HepG2 (cell line): ENCODE results near the gene DDR2. TPM values are rescaled to one million over a fixed set of nuclear protein-coding genes. Genes with fewer than 3 reads are reported as not detected.

Source experiments
- EHMT2 ChIP-seq: fragments of 200-600 bp; sonication (generic); IDR thresholded peaks from 2 replicates; pipeline ENCODE4 v1.7.0; 2017; ENCODE audit warnings: antibody characterized with exemption, low read depth, low read length, borderline replicate concordance
- ELF3 ChIP-seq: IDR thresholded peaks from 2 replicates; pipeline ENCODE4 v1.6.1; 2016; ENCODE audit warnings: missing genetic modification reagents, missing compliant biosample characterization
- HDAC1 ChIP-seq: sonication (generic); formaldehyde crosslinking; IDR thresholded peaks from 2 replicates; pipeline ENCODE4 v1.5.1; 2020; ENCODE audit warnings: mild to moderate bottlenecking, missing genetic modification reagents
- HOXA3 ChIP-seq: sonication (generic); formaldehyde crosslinking; IDR thresholded peaks from 2 replicates; pipeline ENCODE4 v1.5.0; 2020; ENCODE audit warnings: missing genetic modification reagents
- HOXD1 ChIP-seq: sonication (generic); formaldehyde crosslinking; IDR thresholded peaks from 2 replicates; pipeline ENCODE4 v1.5.0; 2020; ENCODE audit warnings: missing genetic modification reagents
- KMT2B ChIP-seq: IDR thresholded peaks from 2 replicates; pipeline ENCODE4 v1.6.1; 2016; ENCODE audit warnings: missing genetic modification reagents, missing compliant biosample characterization
- MAZ ChIP-seq, 2 experiments: sonication (generic) in 1 of 2; formaldehyde crosslinking in 1 of 2; IDR thresholded peaks; 2 replicates each; pipeline versions ENCODE4 v1.5.0 to v1.6.1; 2012 to 2020; ENCODE audit warnings: low read depth in 2 of 2, mild to moderate bottlenecking in 2 of 2, borderline replicate concordance in 1 of 2, improper control_type of control experiment in 1 of 2, low read length in 1 of 2, missing genetic modification reagents in 1 of 2, moderate library complexity in 1 of 2
- PHF21A ChIP-seq: sonication (generic); formaldehyde crosslinking; IDR thresholded peaks from 2 replicates; pipeline ENCODE4 v1.5.0; 2020; ENCODE audit warnings: mild to moderate bottlenecking, missing genetic modification reagents
- PPARG ChIP-seq: conservative IDR thresholded peaks from 2 replicates; pipeline ENCODE4 v1.6.1; 2016; ENCODE audit warnings: missing biosample characterization, missing genetic modification reagents
- RARA ChIP-seq: IDR thresholded peaks from 2 replicates; pipeline ENCODE4 v1.6.1; 2016; ENCODE audit warnings: missing genetic modification reagents, missing compliant biosample characterization
- RFXAP ChIP-seq: sonication (generic); formaldehyde crosslinking; IDR thresholded peaks from 2 replicates; pipeline ENCODE4 v1.4.0; 2020; ENCODE audit warnings: missing genetic modification reagents, borderline replicate concordance
- TFE3 ChIP-seq: IDR thresholded peaks from 2 replicates; pipeline ENCODE4 v1.6.1; 2016
- ZFP90 ChIP-seq: sonication (generic); formaldehyde crosslinking; IDR thresholded peaks from 2 replicates; pipeline ENCODE4 v1.8.0; 2022; ENCODE audit warnings: missing genetic modification reagents, mild to moderate bottlenecking, inconsistent platforms, borderline replicate concordance
- ZNF235 ChIP-seq: sonication (generic); formaldehyde crosslinking; IDR thresholded peaks from 2 replicates; pipeline ENCODE4 v1.8.1; 2023; ENCODE audit warnings: mild to moderate bottlenecking, missing genetic modification reagents, borderline replicate concordance
- ZSCAN20 ChIP-seq: sonication (generic); formaldehyde crosslinking; IDR thresholded peaks from 2 replicates; pipeline ENCODE4 v1.4.0; 2020; ENCODE audit warnings: missing genetic modification reagents, mild to moderate bottlenecking, borderline replicate concordance
- polyA plus RNA-seq, 8 experiments: library from polyadenylated mRNA; depleted of rRNA in 3 of 8; stranded (reverse) in 7 of 8; unstranded in 1 of 8; fragments of >200 nt; fragmentation: Illumina TruSeq in 4 of 8; extraction: Trizol in 4 of 8; gene quantifications; 2 replicates each; pipeline versions ENCODE4 v1.2.1 to v1.2.3, GENCODE V29; 2011 to 2016; ENCODE audit warnings: low read depth in 4 of 8, missing spikeins in 1 of 8, mixed read lengths in 1 of 8; ENCODE audit not compliant: insufficient read depth in 1 of 8
- total RNA-seq, 5 experiments: library from RNA; depleted of rRNA; stranded (reverse); fragments of >200 nt; fragmentation: Illumina TruSeq; extraction: Trizol; gene quantifications; 2 replicates each; pipeline ENCODE4 v1.2.3, GENCODE V29; 2016; ENCODE audit warnings: low read depth in 1 of 5
- TF ChIP-seq, protein P1 (sequence below): sonication (generic); formaldehyde crosslinking; IDR thresholded peaks from 2 replicates; pipeline ENCODE4 v1.8.1; 2023; ENCODE audit warnings: mild to moderate bottlenecking, moderate library complexity, missing genetic modification reagents
- TF ChIP-seq, protein P2 (sequence below), 2 experiments: IDR thresholded peaks; 2 replicates each; pipeline ENCODE4 v1.6.1; 2011 to 2012; ENCODE audit warnings: low read length in 2 of 2, borderline replicate concordance in 1 of 2, low read depth in 1 of 2, mild to moderate bottlenecking in 1 of 2, moderate library complexity in 1 of 2
- TF ChIP-seq, protein P3 (sequence below): sonication (generic); formaldehyde crosslinking; conservative IDR thresholded peaks from 2 replicates; pipeline ENCODE4 v1.4.0; 2020; ENCODE audit warnings: missing genetic modification reagents

Gene DDR2
- total and polyA plus RNA-seq, 2 of the 13 experiments (the other 11 are each of a cell fraction or from before 2014, with no cell fraction given): 0.36 to 0.38 TPM

DNA sequence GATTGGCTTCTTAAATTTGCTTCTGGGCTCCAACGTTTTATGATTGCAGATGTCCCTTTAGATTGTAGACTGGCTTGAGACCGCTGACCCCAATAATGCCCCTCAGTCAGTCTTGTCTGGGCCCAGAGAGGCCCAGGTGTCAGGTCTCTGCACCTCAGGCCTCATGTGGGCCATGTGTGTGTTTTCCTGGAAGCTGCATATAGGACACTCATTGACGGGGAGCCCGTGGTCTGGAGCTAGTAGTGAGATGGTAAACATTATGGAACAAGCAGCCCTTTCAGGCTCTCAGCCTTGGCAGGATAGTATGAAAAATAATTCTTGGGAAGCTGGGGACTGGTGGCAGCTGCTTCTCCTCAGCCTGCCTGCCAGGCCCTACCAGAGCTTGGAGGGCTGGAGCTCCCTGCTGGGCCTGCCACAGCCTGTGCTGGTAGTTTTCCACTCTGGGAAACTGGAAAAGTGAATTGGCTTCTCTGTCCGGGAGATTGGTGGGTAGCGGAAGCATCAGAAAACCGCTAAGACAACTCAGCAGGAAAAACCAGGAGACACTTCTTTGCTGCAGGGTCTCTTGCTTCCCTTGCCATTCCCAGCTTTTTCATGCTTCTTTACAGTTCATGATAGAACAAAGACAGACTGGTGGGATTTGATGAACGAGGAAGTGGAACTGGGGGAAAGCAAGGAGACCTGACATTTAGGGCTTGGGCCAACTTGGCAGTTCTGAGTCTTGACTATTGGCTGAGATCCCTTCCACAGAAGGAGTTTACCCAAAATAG is 100.5 kb downstream of the DDR2 start (continued):
- TF ChIP-seq EHMT2: no peak
- TF ChIP-seq, protein P1, sequence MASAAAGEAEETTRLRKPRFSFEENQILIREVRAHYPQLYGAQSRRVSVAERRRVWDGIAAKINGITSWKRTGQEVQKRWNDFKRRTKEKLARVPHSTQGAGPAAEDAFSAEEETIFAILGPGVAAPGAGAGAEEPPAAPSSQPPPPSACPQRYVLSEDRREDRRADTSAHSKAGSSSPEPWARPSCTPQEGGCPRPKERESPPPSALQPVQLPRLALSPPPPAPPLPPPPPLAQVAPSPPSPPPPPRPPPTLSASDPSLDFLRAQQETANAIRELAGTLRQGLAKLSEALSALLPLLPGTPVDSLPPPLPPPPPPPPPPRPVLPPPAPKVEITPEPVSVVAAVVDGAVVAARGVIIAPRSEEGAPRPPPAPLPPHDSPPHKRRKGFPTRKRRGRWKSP (CRISPR knock-in tag): peak; percentile 39; the same call in 1 of the 2 replicates
- 0 out of 2 replicates have a peak, but pooled peaks have one; percentile 49 for TF ChIP-seq ZFP90 (CRISPR knock-in tag)
- TF ChIP-seq RARA: peak; percentile 49
- 0 out of 2 replicates have a peak, but pooled peaks have one; percentile 33 for TF ChIP-seq ELF3
- TF ChIP-seq KMT2B (CRISPR knock-in tag): 0 out of 2 replicates have a peak, but pooled peaks have one; percentile 57
- 0 out of 2 replicates have a peak, but pooled peaks have one; percentile 21 for TF ChIP-seq PPARG (CRISPR knock-in tag)
- peak; percentile 56; the same call in 1 of the 2 replicates for TF ChIP-seq ZSCAN20
- peak; percentile 16; the same call in 1 of the 2 replicates for TF ChIP-seq HOXD1 (CRISPR knock-in tag)
- TF ChIP-seq HOXA3 (CRISPR knock-in tag): peak; percentile 49; the same call in 1 of the 2 replicates
- TF ChIP-seq, protein P2, sequence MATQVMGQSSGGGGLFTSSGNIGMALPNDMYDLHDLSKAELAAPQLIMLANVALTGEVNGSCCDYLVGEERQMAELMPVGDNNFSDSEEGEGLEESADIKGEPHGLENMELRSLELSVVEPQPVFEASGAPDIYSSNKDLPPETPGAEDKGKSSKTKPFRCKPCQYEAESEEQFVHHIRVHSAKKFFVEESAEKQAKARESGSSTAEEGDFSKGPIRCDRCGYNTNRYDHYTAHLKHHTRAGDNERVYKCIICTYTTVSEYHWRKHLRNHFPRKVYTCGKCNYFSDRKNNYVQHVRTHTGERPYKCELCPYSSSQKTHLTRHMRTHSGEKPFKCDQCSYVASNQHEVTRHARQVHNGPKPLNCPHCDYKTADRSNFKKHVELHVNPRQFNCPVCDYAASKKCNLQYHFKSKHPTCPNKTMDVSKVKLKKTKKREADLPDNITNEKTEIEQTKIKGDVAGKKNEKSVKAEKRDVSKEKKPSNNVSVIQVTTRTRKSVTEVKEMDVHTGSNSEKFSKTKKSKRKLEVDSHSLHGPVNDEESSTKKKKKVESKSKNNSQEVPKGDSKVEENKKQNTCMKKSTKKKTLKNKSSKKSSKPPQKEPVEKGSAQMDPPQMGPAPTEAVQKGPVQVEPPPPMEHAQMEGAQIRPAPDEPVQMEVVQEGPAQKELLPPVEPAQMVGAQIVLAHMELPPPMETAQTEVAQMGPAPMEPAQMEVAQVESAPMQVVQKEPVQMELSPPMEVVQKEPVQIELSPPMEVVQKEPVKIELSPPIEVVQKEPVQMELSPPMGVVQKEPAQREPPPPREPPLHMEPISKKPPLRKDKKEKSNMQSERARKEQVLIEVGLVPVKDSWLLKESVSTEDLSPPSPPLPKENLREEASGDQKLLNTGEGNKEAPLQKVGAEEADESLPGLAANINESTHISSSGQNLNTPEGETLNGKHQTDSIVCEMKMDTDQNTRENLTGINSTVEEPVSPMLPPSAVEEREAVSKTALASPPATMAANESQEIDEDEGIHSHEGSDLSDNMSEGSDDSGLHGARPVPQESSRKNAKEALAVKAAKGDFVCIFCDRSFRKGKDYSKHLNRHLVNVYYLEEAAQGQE (IDR thresholded peaks at IDR 0.05; ENCODE audit: borderline replicate concordance in 1 of 2, low read depth in 1 of 2, low read length in 2 of 2): 0 out of 4 replicates have a peak, but pooled peaks of 1 of the 2 experiments have one; percentile 8
- TF ChIP-seq PHF21A (CRISPR knock-in tag): peak; percentile 38; the same call in 1 of the 2 replicates
- TF ChIP-seq ZNF235 (CRISPR knock-in tag): no peak
- no peak for TF ChIP-seq MAZ (IDR thresholded peaks at IDR 0.05; ENCODE audit: borderline replicate concordance, low read depth, low read length)
- TF ChIP-seq MAZ (CRISPR knock-in tag; IDR thresholded peaks at IDR 0.05; ENCODE audit: low read depth): 0 out of 2 replicates have a peak, but pooled peaks have one; percentile 42
- peak; percentile 48; the same call in 1 of the 2 replicates for TF ChIP-seq TFE3
- TF ChIP-seq, protein P3, sequence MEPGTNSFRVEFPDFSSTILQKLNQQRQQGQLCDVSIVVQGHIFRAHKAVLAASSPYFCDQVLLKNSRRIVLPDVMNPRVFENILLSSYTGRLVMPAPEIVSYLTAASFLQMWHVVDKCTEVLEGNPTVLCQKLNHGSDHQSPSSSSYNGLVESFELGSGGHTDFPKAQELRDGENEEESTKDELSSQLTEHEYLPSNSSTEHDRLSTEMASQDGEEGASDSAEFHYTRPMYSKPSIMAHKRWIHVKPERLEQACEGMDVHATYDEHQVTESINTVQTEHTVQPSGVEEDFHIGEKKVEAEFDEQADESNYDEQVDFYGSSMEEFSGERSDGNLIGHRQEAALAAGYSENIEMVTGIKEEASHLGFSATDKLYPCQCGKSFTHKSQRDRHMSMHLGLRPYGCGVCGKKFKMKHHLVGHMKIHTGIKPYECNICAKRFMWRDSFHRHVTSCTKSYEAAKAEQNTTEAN (CRISPR knock-in tag): 0 out of 2 replicates have a peak, but pooled peaks have one; percentile 35
- TF ChIP-seq RFXAP: 0 out of 2 replicates have a peak, but pooled peaks have one; percentile 41
- 0 out of 2 replicates have a peak, but pooled peaks have one; percentile 36 for TF ChIP-seq HDAC1 (CRISPR knock-in tag)
